Measurements from ENCODE around the gene ZSWIM1.

Gene ZSWIM1

DNA sequence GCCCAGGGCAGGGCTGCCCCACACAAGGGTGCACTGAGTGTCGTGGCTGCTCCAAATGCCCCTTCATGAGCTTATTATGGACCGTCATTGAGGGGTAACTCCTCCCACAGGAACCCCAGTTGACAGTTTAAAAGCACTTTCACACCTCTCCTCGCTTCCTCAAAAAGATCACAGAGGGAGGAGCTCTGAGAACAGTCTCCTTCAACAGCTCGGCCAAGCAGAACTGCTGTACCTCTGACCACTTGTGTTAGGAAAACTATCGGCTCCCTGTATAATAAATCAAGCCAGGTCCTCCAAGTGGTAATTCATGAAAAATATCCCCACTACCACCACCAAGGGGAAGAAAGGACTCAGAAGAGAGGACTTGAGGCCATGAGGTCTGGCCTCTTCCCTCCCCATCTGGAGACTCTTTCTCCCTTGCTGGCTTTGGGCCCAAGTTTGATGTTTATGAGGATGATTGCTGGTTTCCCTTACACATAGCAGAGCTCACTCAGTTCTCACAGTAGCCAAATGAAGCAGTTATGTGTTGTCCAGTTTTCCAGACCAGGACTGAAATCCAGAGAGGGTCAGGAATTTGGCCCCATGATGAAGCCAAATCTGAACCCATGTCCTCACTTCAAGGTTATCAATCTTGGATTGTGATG is 38.7 kb upstream of the ZSWIM1 start:
- no peak overlapping the region for H3K4me3 ChIP-seq (ENCODE audit: low read depth in 1 of 2, low read length in 1 of 2)
- no peaks in the 10 kb centered on the region for H3K4me1 ChIP-seq (ENCODE audit: control insufficient read depth in 1 of 2, insufficient read depth in 1 of 2, low read depth in 1 of 2, low read length in 1 of 2)
- H3K9me3 ChIP-seq, result no peaks in the 10 kb centered on the region
- peak overlapping the region; percentile 54 for H3K27ac ChIP-seq
- no peak for TF ChIP-seq CTCF (IDR thresholded peaks at IDR 0.05)
- H3K36me3 ChIP-seq, result peaks cover 79% of the 10 kb centered on the region
- no peaks in the 10 kb centered on the region for H3K27me3 ChIP-seq

DNA sequence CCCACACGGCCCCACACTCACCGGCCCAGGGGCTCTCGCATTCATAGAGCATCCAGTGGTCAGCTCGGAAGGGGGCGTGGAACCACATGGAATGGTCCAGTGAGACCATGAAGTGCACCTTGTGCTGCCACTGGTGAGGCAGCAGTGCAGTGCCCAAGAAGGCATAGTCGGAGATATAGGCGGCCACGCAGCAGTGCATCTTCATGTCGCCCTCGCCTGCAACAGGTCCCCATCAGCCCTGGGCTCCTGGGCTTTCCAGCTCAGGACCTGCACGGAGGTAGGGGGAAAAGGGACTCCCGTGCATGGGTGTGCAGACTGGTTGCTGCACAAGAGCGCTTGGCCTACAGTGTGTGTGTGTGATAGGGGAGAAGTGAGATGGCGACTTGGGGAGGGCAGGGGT is 37.5 kb upstream of the ZSWIM1 start:
- Histone ChIP-seq H3K36me3 (peaks cover 87% of the 10 kb centered on the region), H3K27me3 (no peaks in the 10 kb centered on the region), H3K27ac (no peak overlapping the region), H3K4me3 (ENCODE audit: low read depth in 1 of 2, low read length in 1 of 2) (no peak overlapping the region), H3K4me1 (ENCODE audit: control insufficient read depth in 1 of 2, insufficient read depth in 1 of 2, low read depth in 1 of 2, low read length in 1 of 2) (no peaks in the 10 kb centered on the region), H3K9me3 (no peaks in the 10 kb centered on the region)
- TF ChIP-seq CTCF (IDR thresholded peaks at IDR 0.05), result no peak

GRCh38 chr20:45845452-45845851 is 35.6 kb upstream of the ZSWIM1 start:
- no peak overlapping the region for H3K27ac ChIP-seq
- no peaks in the 10 kb centered on the region for H3K9me3 ChIP-seq
- H3K36me3 ChIP-seq, result peaks cover 99% of the 10 kb centered on the region
- H3K27me3 ChIP-seq, result no peaks in the 10 kb centered on the region
- H3K4me3 ChIP-seq (ENCODE audit: low read depth in 1 of 2, low read length in 1 of 2), result no peak overlapping the region
- no peaks in the 10 kb centered on the region for H3K4me1 ChIP-seq (ENCODE audit: control insufficient read depth in 1 of 2, insufficient read depth in 1 of 2, low read depth in 1 of 2, low read length in 1 of 2)
- TF ChIP-seq CTCF (IDR thresholded peaks at IDR 0.05), result no peak

GRCh38 chr20:45848421-45848820 is 32.6 kb upstream of the ZSWIM1 start:
- H3K27me3 ChIP-seq, result no peaks in the 10 kb centered on the region
- H3K27ac ChIP-seq, result no peak overlapping the region
- TF ChIP-seq CTCF (IDR thresholded peaks at IDR 0.05), result no peak
- no peak overlapping the region for H3K4me3 ChIP-seq (ENCODE audit: low read depth in 1 of 2, low read length in 1 of 2)
- no peaks in the 10 kb centered on the region for H3K9me3 ChIP-seq
- no peaks in the 10 kb centered on the region for H3K4me1 ChIP-seq (ENCODE audit: control insufficient read depth in 1 of 2, insufficient read depth in 1 of 2, low read depth in 1 of 2, low read length in 1 of 2)
- H3K36me3 ChIP-seq, result peaks cover 99% of the 10 kb centered on the region

DNA sequence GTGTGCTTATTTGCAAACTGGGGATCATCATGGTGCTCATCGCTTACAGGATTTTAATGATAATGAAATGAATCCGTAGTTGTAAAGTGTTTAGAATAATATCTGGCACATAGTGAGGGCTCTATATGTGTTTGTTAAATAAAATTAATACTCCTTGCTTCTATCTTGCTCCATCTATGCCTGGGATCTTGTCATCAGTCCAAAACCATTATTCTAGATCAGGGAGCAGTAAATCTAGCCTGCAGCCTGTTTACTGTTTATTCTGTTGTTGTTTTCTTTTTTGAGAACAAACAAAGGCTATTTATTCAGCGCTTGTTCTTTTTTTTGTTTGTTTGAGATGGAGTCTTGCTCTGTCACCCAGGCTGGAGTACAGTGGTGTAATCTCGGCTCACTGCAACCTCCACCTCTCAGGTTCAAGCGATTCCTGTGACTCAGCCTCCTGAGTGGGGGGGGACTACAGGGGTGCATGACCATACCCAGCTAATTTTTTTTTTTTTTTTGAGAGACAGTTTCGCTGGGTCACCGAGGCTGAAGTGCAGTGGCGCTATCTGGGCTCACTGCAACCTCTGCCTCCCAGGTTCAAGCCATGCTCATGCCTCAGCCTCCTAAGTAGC is 32.0 kb upstream of the ZSWIM1 start:
- Histone ChIP-seq H3K27ac (no peak overlapping the region), H3K9me3 (no peaks in the 10 kb centered on the region), H3K27me3 (no peaks in the 10 kb centered on the region), H3K4me3 (ENCODE audit: low read depth in 1 of 2, low read length in 1 of 2) (no peak overlapping the region), H3K36me3 (peaks cover 99% of the 10 kb centered on the region), H3K4me1 (ENCODE audit: control insufficient read depth in 1 of 2, insufficient read depth in 1 of 2, low read depth in 1 of 2, low read length in 1 of 2) (no peaks in the 10 kb centered on the region)
- TF ChIP-seq CTCF (IDR thresholded peaks at IDR 0.05), result no peak
